GM12873 (cell line): ENCODE results near the gene FAM120B.

ENCODE experiments used
- CTCF ChIP-seq: IDR thresholded peaks from 2 replicates; pipeline ENCODE4 v1.5.1; 2012; ENCODE audit warnings: low read depth, mild to moderate bottlenecking, moderate library complexity, low read length, control low read depth; ENCODE audit not compliant: insufficient read depth; ENCODE audit errors: missing control alignments

FAM120B gene

GRCh38 chr6:170372380-170373325, 66.1 kb downstream of the FAM120B start:
- TF ChIP-seq CTCF, result no peak

- no peak for TF ChIP-seq CTCF
These were observed 68.2 kb downstream of the FAM120B start for GRCh38 chr6:170374571-170375444.

- TF ChIP-seq CTCF, result no peak
These were observed 69.1 kb downstream of the FAM120B start for GRCh38 chr6:170375661-170376060.

GRCh38 chr6:170376386-170377043, 70.0 kb downstream of the FAM120B start:
- no peak for TF ChIP-seq CTCF

GRCh38 chr6:170378502-170378901, 71.9 kb downstream of the FAM120B start:
- no peak for TF ChIP-seq CTCF

- no peak for TF ChIP-seq CTCF
These were observed 75.0 kb downstream of the FAM120B start for GRCh38 chr6:170381562-170381961.
